Mesothelial cell of epicardium (in vitro differentiated cells): ENCODE data around the gene CC2D2B. TPM values are rescaled to one million over a fixed set of nuclear protein-coding genes. Genes with fewer than 3 reads are reported as not detected.
"Not testable (repeated sequence)": the region's sequence is repeated elsewhere in the genome, so short reads cannot be mapped to it uniquely, and the experiment has no call there.

Source experiments
- DNase-seq, 2 experiments: peaks; one replicate each; pipeline ENCODE4 v3.0.0; 2021; ENCODE audit warnings: low spot score in 2 of 2; ENCODE audit not compliant: unreplicated experiment in 2 of 2
- H3K27ac Mint-ChIP-seq: 2 replicates; pipeline ENCODE4 v1.8.0; 2021; ENCODE audit warnings: mixed read lengths
- H3K27me3 Mint-ChIP-seq: 2 replicates; pipeline ENCODE4 v1.8.0; 2021; ENCODE audit warnings: low read depth, mixed read lengths
- H3K36me3 Mint-ChIP-seq: 2 replicates; pipeline ENCODE4 v1.8.0; 2021; ENCODE audit warnings: mixed read lengths
- H3K4me1 Mint-ChIP-seq: 2 replicates; pipeline ENCODE4 v1.8.0; 2021; ENCODE audit warnings: mixed read lengths
- H3K4me3 Mint-ChIP-seq: 2 replicates; pipeline ENCODE4 v1.8.0; 2021; ENCODE audit warnings: mild to moderate bottlenecking, moderate library complexity, mixed read lengths
- H3K9me3 Mint-ChIP-seq: 2 replicates; pipeline ENCODE4 v1.8.0; 2021; ENCODE audit warnings: mixed read lengths
- CTCF ChIP-seq: fragments of 200-600 bp; sonication (generic); IDR thresholded peaks from one replicate; pipeline ENCODE4 v1.5.0; 2021; ENCODE audit warnings: antibody characterized with exemption; ENCODE audit not compliant: unreplicated experiment
- total RNA-seq: library from RNA; stranded (reverse); gene quantifications from 3 replicates; pipeline ENCODE4 v1.2.1, GENCODE V29; 2021

Gene CC2D2B
- total RNA-seq, 1 donor from 2014 or later: 0.78 TPM

GRCh38 chr10:95988702-95989101, 80.9 kb downstream of the CC2D2B start:
- Mint-ChIP-seq H3K4me1 (no peaks in the 10 kb centered on the region), H3K9me3 (no peaks in the 10 kb centered on the region), H3K27ac (no peak overlapping the region), H3K36me3 (no peaks in the 10 kb centered on the region), H3K27me3 (peaks cover 31% of the 10 kb centered on the region), H3K4me3 (no peak overlapping the region)
- no peak for TF ChIP-seq CTCF
- no peak for DNase-seq

- H3K36me3 Mint-ChIP-seq, DNase-seq, H3K9me3 Mint-ChIP-seq, H3K4me3 Mint-ChIP-seq, H3K4me1 Mint-ChIP-seq, H3K27ac Mint-ChIP-seq: not testable (repeated sequence)
- H3K27me3 Mint-ChIP-seq: peaks cover 20% of the 10 kb centered on the region
Observed at GRCh38 chr10:95994376-95994775, 86.6 kb downstream of the CC2D2B start.

GRCh38 chr10:95998255-95998784, 90.5 kb downstream of the CC2D2B start:
- Mint-ChIP-seq H3K4me1 (no peaks in the 10 kb centered on the region), H3K4me3 (no peak overlapping the region), H3K36me3 (no peaks in the 10 kb centered on the region), H3K27me3 (peaks cover 4% of the 10 kb centered on the region), H3K9me3 (peaks cover 3% of the 10 kb centered on the region), H3K27ac (no peak overlapping the region)
- no peak for DNase-seq
- TF ChIP-seq CTCF: no peak

DNA sequence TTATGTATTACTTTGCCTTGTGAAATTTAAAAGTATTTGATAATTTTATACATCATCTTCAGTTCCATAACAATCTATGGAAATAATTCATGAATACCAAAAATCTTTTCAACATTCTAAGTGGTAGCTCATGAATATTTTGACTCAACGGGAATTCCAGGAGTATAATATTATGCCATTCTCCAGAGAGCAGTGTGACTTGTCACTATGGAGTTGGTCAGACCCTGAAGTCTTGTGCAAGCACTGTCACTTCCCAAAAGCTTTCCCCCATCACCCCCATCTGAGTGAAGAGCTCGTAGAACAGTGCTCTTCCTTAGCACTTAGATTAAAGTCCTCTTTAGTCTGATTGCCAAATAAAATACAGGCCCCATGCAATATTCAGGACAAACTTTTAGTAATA, 106.2 kb downstream of the CC2D2B start:
- Mint-ChIP-seq H3K9me3 (no peaks in the 10 kb centered on the region), H3K4me1 (peaks cover 2% of the 10 kb centered on the region), H3K4me3 (no peak overlapping the region), H3K27me3 (peaks cover 50% of the 10 kb centered on the region), H3K27ac (no peak overlapping the region), H3K36me3 (no peaks in the 10 kb centered on the region)
- no peak for TF ChIP-seq CTCF
- DNase-seq: no peak

- no peak for TF ChIP-seq CTCF
- H3K36me3 Mint-ChIP-seq: no peaks in the 10 kb centered on the region
- no peak for DNase-seq
- H3K9me3 Mint-ChIP-seq: no peaks in the 10 kb centered on the region
- no peak overlapping the region for H3K4me3 Mint-ChIP-seq
- H3K27ac Mint-ChIP-seq: no peak overlapping the region
- H3K4me1 Mint-ChIP-seq: peaks cover 2% of the 10 kb centered on the region
- H3K27me3 Mint-ChIP-seq: peaks cover 46% of the 10 kb centered on the region
Observed at GRCh38 chr10:96014473-96015102, 106.8 kb downstream of the CC2D2B start.

DNA sequence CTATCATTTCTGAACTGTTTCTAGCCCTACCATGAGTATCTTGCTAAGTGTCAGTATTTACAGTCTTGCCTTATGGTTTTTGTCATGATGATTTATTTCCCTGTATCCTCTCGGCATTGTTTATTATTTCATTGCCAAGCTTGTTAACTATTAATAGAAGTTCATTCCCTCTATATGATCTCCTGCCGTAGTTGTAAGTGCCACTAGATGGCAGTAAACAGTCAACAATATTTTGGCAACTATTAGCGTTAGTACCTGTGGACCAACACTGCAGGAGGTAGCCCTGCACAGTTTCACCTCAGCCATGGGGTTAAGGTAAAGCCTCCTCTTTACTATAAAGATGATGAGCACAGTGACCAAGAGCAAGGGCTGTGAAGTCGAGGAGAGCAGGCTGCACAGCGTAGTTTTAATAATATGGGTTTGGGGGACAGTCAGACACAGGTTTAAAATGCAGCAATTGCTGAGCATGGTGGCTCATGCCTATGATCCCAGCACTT, 109.5 kb downstream of the CC2D2B start:
- DNase-seq: no peak
- peaks cover 2% of the 10 kb centered on the region for H3K4me1 Mint-ChIP-seq
- no peak overlapping the region for H3K4me3 Mint-ChIP-seq
- H3K27ac Mint-ChIP-seq: no peak overlapping the region
- peak; percentile 64 for TF ChIP-seq CTCF
- no peaks in the 10 kb centered on the region for H3K9me3 Mint-ChIP-seq
- H3K27me3 Mint-ChIP-seq: peaks cover 34% of the 10 kb centered on the region
- H3K36me3 Mint-ChIP-seq: no peaks in the 10 kb centered on the region
